ENCODE measurements around the gene KCMF1.

GRCh38 chr2:85053802-85054201 is 82.8 kb downstream of the KCMF1 start:
- TF ChIP-seq CAMTA2 (CRISPR knock-in tag; conservative IDR thresholded peaks at IDR 0.05): no peak
- no peak for TF ChIP-seq ZNF644 (tag; IDR thresholded peaks at IDR 0.05; ENCODE audit: low read depth)
- no peak for TF ChIP-seq C11orf30 (IDR thresholded peaks at IDR 0.05; ENCODE audit: low read depth)
- no peak for TF ChIP-seq RBM39 (optimal IDR thresholded peaks at IDR 0.05; ENCODE audit: low read depth, low read length)
- no peak for TF ChIP-seq CEBPZ (IDR thresholded peaks at IDR 0.05; ENCODE audit: borderline replicate concordance, low read depth, low read length)
- TF ChIP-seq NFRKB (IDR thresholded peaks at IDR 0.05; ENCODE audit: low read depth): no peak
- TF ChIP-seq LARP7 (IDR thresholded peaks at IDR 0.05): no peak
- TF ChIP-seq CTCF (IDR thresholded peaks at IDR 0.05 in 2 of 3, conservative IDR thresholded peaks at IDR 0.05 in 1 of 3; ENCODE audit: insufficient read depth in 2 of 3, low read depth in 1 of 3, low read length in 3 of 3): no peak
- no peak for TF ChIP-seq MYNN (IDR thresholded peaks at IDR 0.05)
- TF ChIP-seq MYNN (CRISPR knock-in tag; IDR thresholded peaks at IDR 0.05): no peak
- TF ChIP-seq MEF2D (tag; conservative IDR thresholded peaks at IDR 0.05; ENCODE audit: low read depth): no peak

Data from K562 (cell line).